GM12878 (cell line): ENCODE measurements around the gene WRAP73.

ENCODE experiments used
- HCFC1 ChIP-seq: fragments of 150-350 bp; IDR thresholded peaks from 2 replicates; pipeline ENCODE4 v1.6.1; 2014; ENCODE audit warnings: low read length
- TF ChIP-seq, protein P1 (sequence below): IDR thresholded peaks from 2 replicates; pipeline ENCODE4 v1.6.1; 2012; ENCODE audit warnings: low read length, inconsistent platforms
- TF ChIP-seq, protein P2 (sequence below), 3 experiments: IDR thresholded peaks in 2 of 3; conservative IDR thresholded peaks in 1 of 3; 2 replicates each; pipeline ENCODE4 v1.5.1; 2011; ENCODE audit warnings: low read depth in 3 of 3, low read length in 3 of 3, mild to moderate bottlenecking in 3 of 3, control low read depth in 2 of 3, moderate library complexity in 2 of 3, inconsistent platforms in 1 of 3, mixed read lengths in 1 of 3; ENCODE audit not compliant: control insufficient read depth in 2 of 3, insufficient read depth in 1 of 3; ENCODE audit errors: extremely low read depth in 1 of 3

DNA sequence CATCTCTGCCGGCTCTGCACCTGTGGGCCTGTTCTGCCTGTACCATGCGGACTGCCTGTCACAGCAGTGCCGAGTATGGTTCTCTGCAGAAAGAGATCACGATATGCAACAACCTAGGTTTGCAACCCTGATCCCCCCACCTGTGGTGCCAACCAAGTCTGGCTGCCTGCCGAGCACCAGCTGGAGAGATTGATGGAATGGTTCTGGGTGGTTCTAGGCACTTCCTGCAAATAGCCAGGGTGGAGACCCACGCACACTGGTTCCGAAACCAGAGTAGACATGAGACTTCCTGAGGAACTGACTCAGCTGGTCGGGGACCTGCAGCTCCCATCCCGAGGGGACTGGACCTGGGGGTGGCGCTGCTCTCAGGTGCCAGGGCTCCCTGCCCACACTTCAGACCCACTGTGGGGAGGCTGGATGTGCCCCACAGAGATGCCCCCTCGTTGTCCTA is 19.7 kb downstream of the WRAP73 start:
- TF ChIP-seq, protein P1, sequence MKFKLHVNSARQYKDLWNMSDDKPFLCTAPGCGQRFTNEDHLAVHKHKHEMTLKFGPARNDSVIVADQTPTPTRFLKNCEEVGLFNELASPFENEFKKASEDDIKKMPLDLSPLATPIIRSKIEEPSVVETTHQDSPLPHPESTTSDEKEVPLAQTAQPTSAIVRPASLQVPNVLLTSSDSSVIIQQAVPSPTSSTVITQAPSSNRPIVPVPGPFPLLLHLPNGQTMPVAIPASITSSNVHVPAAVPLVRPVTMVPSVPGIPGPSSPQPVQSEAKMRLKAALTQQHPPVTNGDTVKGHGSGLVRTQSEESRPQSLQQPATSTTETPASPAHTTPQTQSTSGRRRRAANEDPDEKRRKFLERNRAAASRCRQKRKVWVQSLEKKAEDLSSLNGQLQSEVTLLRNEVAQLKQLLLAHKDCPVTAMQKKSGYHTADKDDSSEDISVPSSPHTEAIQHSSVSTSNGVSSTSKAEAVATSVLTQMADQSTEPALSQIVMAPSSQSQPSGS, result no peak
- TF ChIP-seq HCFC1, result no peak
- TF ChIP-seq, protein P2, sequence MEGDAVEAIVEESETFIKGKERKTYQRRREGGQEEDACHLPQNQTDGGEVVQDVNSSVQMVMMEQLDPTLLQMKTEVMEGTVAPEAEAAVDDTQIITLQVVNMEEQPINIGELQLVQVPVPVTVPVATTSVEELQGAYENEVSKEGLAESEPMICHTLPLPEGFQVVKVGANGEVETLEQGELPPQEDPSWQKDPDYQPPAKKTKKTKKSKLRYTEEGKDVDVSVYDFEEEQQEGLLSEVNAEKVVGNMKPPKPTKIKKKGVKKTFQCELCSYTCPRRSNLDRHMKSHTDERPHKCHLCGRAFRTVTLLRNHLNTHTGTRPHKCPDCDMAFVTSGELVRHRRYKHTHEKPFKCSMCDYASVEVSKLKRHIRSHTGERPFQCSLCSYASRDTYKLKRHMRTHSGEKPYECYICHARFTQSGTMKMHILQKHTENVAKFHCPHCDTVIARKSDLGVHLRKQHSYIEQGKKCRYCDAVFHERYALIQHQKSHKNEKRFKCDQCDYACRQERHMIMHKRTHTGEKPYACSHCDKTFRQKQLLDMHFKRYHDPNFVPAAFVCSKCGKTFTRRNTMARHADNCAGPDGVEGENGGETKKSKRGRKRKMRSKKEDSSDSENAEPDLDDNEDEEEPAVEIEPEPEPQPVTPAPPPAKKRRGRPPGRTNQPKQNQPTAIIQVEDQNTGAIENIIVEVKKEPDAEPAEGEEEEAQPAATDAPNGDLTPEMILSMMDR (IDR thresholded peaks at IDR 0.05 in 2 of 3, conservative IDR thresholded peaks at IDR 0.05 in 1 of 3; ENCODE audit: control insufficient read depth in 2 of 3, extremely low read depth in 1 of 3, insufficient read depth in 1 of 3, low read depth in 3 of 3, low read length in 3 of 3), result no peak
